Activated CD8-positive, alpha-beta T cell treated with anti-CD3 and anti-CD28 coated beads for 36 hours (primary cell): ENCODE data around the gene FGF18. TPM values are rescaled to one million over a fixed set of nuclear protein-coding genes. Genes with fewer than 3 reads are reported as not detected.

Experiments used
- ATAC-seq: fragments of 200-7000 bp; cut with Tn5 transposase; one replicate; pipeline ENCODE4 v1.10.0; 2021; ENCODE audit warnings: mild to moderate bottlenecking, moderate library complexity
- CTCF ChIA-PET: fragments of 350-600 bp; sonication (Branson Sonifier 250); formaldehyde crosslinking; loops from one replicate; lab custom pipeline; 2021; ENCODE audit warnings: antibody characterized with exemption; lab: Charles Lee
- POLR2A ChIA-PET: fragments of 350-600 bp; sonication (Branson Sonifier 250); formaldehyde crosslinking; loops from one replicate; lab custom pipeline; 2021; ENCODE audit warnings: antibody characterized with exemption; lab: Charles Lee
- DNase-seq: peaks from one replicate; pipeline ENCODE4 v3.0.0-alpha.2; 2020
- H3K27ac Mint-ChIP-seq: one replicate; pipeline ENCODE4 v1.8.0; 2021; ENCODE audit warnings: mild to moderate bottlenecking, mixed read lengths
- H3K27me3 Mint-ChIP-seq: one replicate; pipeline ENCODE4 v1.8.0; 2021; ENCODE audit warnings: mixed read lengths
- H3K36me3 Mint-ChIP-seq: one replicate; pipeline ENCODE4 v1.8.0; 2021; ENCODE audit warnings: low read depth, mixed read lengths
- H3K4me1 Mint-ChIP-seq: one replicate; pipeline ENCODE4 v1.8.0; 2021; ENCODE audit warnings: low read depth, mixed read lengths
- H3K4me3 Mint-ChIP-seq: one replicate; pipeline ENCODE4 v1.8.0; 2021; ENCODE audit warnings: mild to moderate bottlenecking, moderate library complexity, mixed read lengths
- H3K9me3 Mint-ChIP-seq: one replicate; pipeline ENCODE4 v1.8.0; 2021; ENCODE audit warnings: mixed read lengths
- CTCF ChIP-seq: fragments of 200-600 bp; IDR thresholded peaks from one replicate; pipeline ENCODE4 v1.8.0; 2022; ENCODE audit warnings: antibody characterized with exemption, mild to moderate bottlenecking
- intact Hi-C: fragments of 100-400 bp; cut with micrococcal nuclease; formaldehyde crosslinking; loops from one replicate; pipeline ENCODE4 v1.10.0; 2022
- total RNA-seq, 2 experiments: library from RNA; stranded (reverse); gene quantifications; one replicate each; pipeline ENCODE4 v1.2.3, GENCODE V29; 2021

The FGF18 gene
- total RNA-seq, 2 experiments from 2014 or later, result 0.18 TPM; not detected in 1

GRCh38 chr5:171485668-171486067 lies 66.2 kb downstream of the FGF18 start:
- no peak for TF ChIP-seq CTCF
- Mint-ChIP-seq H3K27ac (no peak overlapping the region), H3K9me3 (no peaks in the 10 kb centered on the region), H3K36me3 (no peaks in the 10 kb centered on the region), H3K27me3 (peaks cover 8% of the 10 kb centered on the region), H3K4me1 (no peaks in the 10 kb centered on the region), H3K4me3 (no peak overlapping the region)
- DNase-seq (no peak), ATAC-seq (no peak)
- POLR2A ChIA-PET, result no interaction called here
- CTCF ChIA-PET, result interaction anchor here (1.0 to 3.3 kb wide), 7 partner anchors 10 to 424 kb away, joined by 3 to 15 read pairs (median 4); partner anchors contain the start of gene FGF18
- intact Hi-C loops, result no loop called here

- no peak for TF ChIP-seq CTCF
- ChIA-PET CTCF (interaction anchor here (1.4 to 2.1 kb wide), 2 partner anchors 9 to 120 kb away, joined by 3 to 6 read pairs; no protein-coding TSS in a partner anchor), POLR2A (no interaction called here)
- Mint-ChIP-seq H3K27ac (no peak overlapping the region), H3K27me3 (peaks cover 8% of the 10 kb centered on the region), H3K9me3 (no peaks in the 10 kb centered on the region), H3K4me3 (no peak overlapping the region), H3K36me3 (no peaks in the 10 kb centered on the region), H3K4me1 (no peaks in the 10 kb centered on the region)
- intact Hi-C loops, result no loop called here
- no peak for ATAC-seq
- DNase-seq, result no peak
Observed at GRCh38 chr5:171486613-171487012, 67.2 kb downstream of the FGF18 start.

- H3K4me3 Mint-ChIP-seq, result no peak overlapping the region
- intact Hi-C loops, result no loop called here
- no peak for TF ChIP-seq CTCF
- no peaks in the 10 kb centered on the region for H3K9me3 Mint-ChIP-seq
- ChIA-PET CTCF (no interaction called here), POLR2A (no interaction called here)
- no peak for ATAC-seq
- H3K27me3 Mint-ChIP-seq, result peaks cover 9% of the 10 kb centered on the region
- no peaks in the 10 kb centered on the region for H3K4me1 Mint-ChIP-seq
- H3K36me3 Mint-ChIP-seq, result no peaks in the 10 kb centered on the region
- no peak overlapping the region for H3K27ac Mint-ChIP-seq
- DNase-seq, result no peak
Observed at GRCh38 chr5:171488876-171489275, 69.4 kb downstream of the FGF18 start.

- Mint-ChIP-seq H3K9me3 (no peaks in the 10 kb centered on the region), H3K27me3 (peaks cover 8% of the 10 kb centered on the region), H3K4me1 (no peaks in the 10 kb centered on the region), H3K4me3 (no peak overlapping the region), H3K36me3 (no peaks in the 10 kb centered on the region), H3K27ac (no peak overlapping the region)
- ChIA-PET CTCF (no interaction called here), POLR2A (no interaction called here)
- TF ChIP-seq CTCF, result no peak
- no peak for DNase-seq
- no peak for ATAC-seq
- intact Hi-C loops, result no loop called here
Observed at GRCh38 chr5:171492781-171493180, 73.3 kb downstream of the FGF18 start.

GRCh38 chr5:171493646-171494393 lies 74.4 kb downstream of the FGF18 start:
- ChIA-PET CTCF (no interaction called here), POLR2A (no interaction called here)
- TF ChIP-seq CTCF, result no peak
- no peaks in the 10 kb centered on the region for H3K36me3 Mint-ChIP-seq
- H3K4me1 Mint-ChIP-seq, result no peaks in the 10 kb centered on the region
- intact Hi-C loops, result no loop called here
- no peak overlapping the region for H3K27ac Mint-ChIP-seq
- peaks cover 3% of the 10 kb centered on the region for H3K27me3 Mint-ChIP-seq
- ATAC-seq (no peak), DNase-seq (no peak)
- H3K9me3 Mint-ChIP-seq, result no peaks in the 10 kb centered on the region
- H3K4me3 Mint-ChIP-seq, result no peak overlapping the region
